ENCODE measurements around the gene FAM219A.

DNA sequence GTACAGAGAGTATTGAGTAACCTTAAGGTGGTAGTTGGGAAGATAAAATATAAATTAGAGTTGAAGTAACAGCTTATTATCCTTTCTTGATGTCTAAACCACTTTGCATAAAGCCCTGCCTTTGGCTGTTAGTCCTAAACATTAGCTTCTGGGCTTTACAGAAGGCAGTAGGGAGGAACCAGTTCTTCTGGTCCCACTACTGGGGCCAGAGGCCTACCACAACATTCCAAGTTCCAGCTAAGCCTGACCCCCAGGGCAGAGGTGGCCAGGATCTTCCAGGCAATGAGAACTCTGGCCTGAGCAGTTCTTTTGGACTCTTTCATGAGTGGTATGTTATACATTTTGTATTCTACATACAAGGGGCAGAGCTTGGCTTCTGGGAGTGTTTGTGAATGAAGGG is 26.3 kb upstream of the FAM219A start:
- TF ChIP-seq, protein P1, sequence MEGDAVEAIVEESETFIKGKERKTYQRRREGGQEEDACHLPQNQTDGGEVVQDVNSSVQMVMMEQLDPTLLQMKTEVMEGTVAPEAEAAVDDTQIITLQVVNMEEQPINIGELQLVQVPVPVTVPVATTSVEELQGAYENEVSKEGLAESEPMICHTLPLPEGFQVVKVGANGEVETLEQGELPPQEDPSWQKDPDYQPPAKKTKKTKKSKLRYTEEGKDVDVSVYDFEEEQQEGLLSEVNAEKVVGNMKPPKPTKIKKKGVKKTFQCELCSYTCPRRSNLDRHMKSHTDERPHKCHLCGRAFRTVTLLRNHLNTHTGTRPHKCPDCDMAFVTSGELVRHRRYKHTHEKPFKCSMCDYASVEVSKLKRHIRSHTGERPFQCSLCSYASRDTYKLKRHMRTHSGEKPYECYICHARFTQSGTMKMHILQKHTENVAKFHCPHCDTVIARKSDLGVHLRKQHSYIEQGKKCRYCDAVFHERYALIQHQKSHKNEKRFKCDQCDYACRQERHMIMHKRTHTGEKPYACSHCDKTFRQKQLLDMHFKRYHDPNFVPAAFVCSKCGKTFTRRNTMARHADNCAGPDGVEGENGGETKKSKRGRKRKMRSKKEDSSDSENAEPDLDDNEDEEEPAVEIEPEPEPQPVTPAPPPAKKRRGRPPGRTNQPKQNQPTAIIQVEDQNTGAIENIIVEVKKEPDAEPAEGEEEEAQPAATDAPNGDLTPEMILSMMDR (conservative IDR thresholded peaks at IDR 0.05; ENCODE audit: low read depth, low read length): no peak
- no peak for TF ChIP-seq EZH2 (IDR thresholded peaks at IDR 0.05; ENCODE audit: borderline replicate concordance, low read depth, low read length, poor library complexity, severe bottlenecking)
